ENCODE measurements around the gene SCMH1. TPM values are rescaled to one million over a fixed set of nuclear protein-coding genes. Genes with fewer than 3 reads are reported as not detected.

The SCMH1 gene
- total and polyA plus RNA-seq, 2 of the 4 experiments (the other 2 are of a cell fraction), result 9.0 to 19.4 TPM

- H4K91ac ChIP-seq (ENCODE audit: insufficient read depth, low read depth, low read length), result no peak overlapping the region
- CTCF ChIA-PET, result no interaction called here
- no peak overlapping the region for H3K27ac ChIP-seq (ENCODE audit: insufficient read depth, low read length)
Observed at GRCh38 chr1:41280202-41281032, 38.3 kb upstream of the SCMH1 start.

More at GRCh38 chr1:41280202-41281032, 38.3 kb upstream of the SCMH1 start:
- Histone ChIP-seq H3K9me1 (ENCODE audit: insufficient read depth, low read length) (no peaks in the 10 kb centered on the region), H2AK9ac (replicated peaks; ENCODE audit: low read depth, low read length, poor library complexity) (no peak overlapping the region), H2BK20ac (ENCODE audit: low read depth, low read length) (no peak overlapping the region), H3K4ac (ENCODE audit: low read depth, low read length) (no peak overlapping the region), H4K20me1 (ENCODE audit: insufficient read depth, low read length) (no peaks in the 10 kb centered on the region), H3K23ac (ENCODE audit: low read depth, low read length) (no peak overlapping the region), H2BK120ac (ENCODE audit: low read depth, low read length) (no peak overlapping the region), H2AK5ac (ENCODE audit: low read depth, low read length) (no peak overlapping the region), H4K5ac (ENCODE audit: low read depth, low read length) (no peak overlapping the region), H3K36me3 (ENCODE audit: control insufficient read depth, insufficient read depth, low read length) (no peaks in the 10 kb centered on the region), H2AFZ (replicated peaks; ENCODE audit: low read length, poor library complexity) (no peak overlapping the region), H3K79me1 (ENCODE audit: low read depth in 1 of 2, low read length in 2 of 2) (no peaks in the 10 kb centered on the region), H4K8ac (ENCODE audit: low read depth in 2 of 2, low read length in 2 of 2) (no peak overlapping the region), H3K4me2 (ENCODE audit: low read depth, low read length) (no peak overlapping the region), H3K4me3 (ENCODE audit: insufficient read depth, low read depth, low read length) (no peak overlapping the region), H3K18ac (ENCODE audit: low read depth, low read length) (no peak overlapping the region), H3K56ac (ENCODE audit: extremely low read depth, insufficient read depth, low read length) (no peak overlapping the region), H2BK5ac (ENCODE audit: low read depth, low read length, poor library complexity, severe bottlenecking) (no peak overlapping the region), H3K9ac (ENCODE audit: low read depth, low read length) (no peak overlapping the region), H3K9me3 (ENCODE audit: control insufficient read depth, insufficient read depth, low read length) (no peaks in the 10 kb centered on the region), H3K4me1 (ENCODE audit: control insufficient read depth, insufficient read depth, low read length) (no peaks in the 10 kb centered on the region), H3K27me3 (ENCODE audit: control insufficient read depth, insufficient read depth, low read length) (peaks cover 66% of the 10 kb centered on the region), H2BK15ac (ENCODE audit: low read depth, low read length) (no peak overlapping the region), H3K14ac (replicated peaks; ENCODE audit: low read depth, low read length) (no peak overlapping the region)
- no TSS peak for BruUV-seq (replicated peaks)
- in situ Hi-C loops (cut with MboI; ENCODE audit: low sequenced_read_pairs), result no loop called here
- dilution Hi-C loops (cut with HindIII; ENCODE audit: low sequenced_read_pairs, unreplicated experiment), result no loop called here
- WGBS, 2 experiments (ENCODE audit: extremely low coverage in 2 of 2, insufficient read length in 1 of 2), result 67% methylated on average over 2 of the region's 11 CpGs; no CpG with 5 or more reads in 1 of the 2 experiments
- no peak for DNase-seq
- TF ChIP-seq POLR2A (IDR thresholded peaks at IDR 0.05; ENCODE audit: low read depth, low read length), result no peak
- no peak for TF ChIP-seq RAD21 (IDR thresholded peaks at IDR 0.05; ENCODE audit: low read length)
- TF ChIP-seq SMC3 (IDR thresholded peaks at IDR 0.05; ENCODE audit: low read depth, low read length), result no peak
- TF ChIP-seq ELK1 (IDR thresholded peaks at IDR 0.05; ENCODE audit: borderline replicate concordance, low read depth, low read length), result no peak
- TF ChIP-seq MAZ (IDR thresholded peaks at IDR 0.05; ENCODE audit: borderline replicate concordance, low read depth, low read length), result no peak
- TF ChIP-seq CEBPB (IDR thresholded peaks at IDR 0.05; ENCODE audit: low read depth, low read length), result no peak
- no peak for TF ChIP-seq MXI1 (IDR thresholded peaks at IDR 0.05; ENCODE audit: borderline replicate concordance, low read depth, low read length)
- TF ChIP-seq CHD1 (IDR thresholded peaks at IDR 0.05; ENCODE audit: low read depth, low read length), result no peak
- TF ChIP-seq RFX5 (IDR thresholded peaks at IDR 0.05; ENCODE audit: low read depth, low read length), result no peak
- TF ChIP-seq MAFK (IDR thresholded peaks at IDR 0.05; ENCODE audit: low read depth, low read length), result no peak
- no peak for TF ChIP-seq USF2 (IDR thresholded peaks at IDR 0.05; ENCODE audit: low read depth, low read length)
- POLR2A ChIA-PET (ENCODE audit: unreplicated experiment), result no interaction called here
- intact Hi-C loops (cut with micrococcal nuclease), result no loop called here
- ATAC-seq (ENCODE audit: low read depth), result no peak

Measured in IMR-90 (cell line).